RWPE2 (cell line): ENCODE data around the gene PLA2G4E.

ENCODE experiments used
- ATAC-seq: fragments of 200-7000 bp; cut with Tn5 transposase; 3 replicates; pipeline ENCODE4 v1.9.1; 2021; ENCODE audit warnings: low read depth
- DNase-seq: peaks from one replicate; pipeline ENCODE4 v3.0.0-alpha.2; 2020; ENCODE audit warnings: low spot score
- H3K27ac ChIP-seq: fragments of 450-650 bp; 2 replicates; pipeline ENCODE4 v1.5.1; 2017; ENCODE audit warnings: mild to moderate bottlenecking; ENCODE audit not compliant: poor library complexity, severe bottlenecking
- H3K27me3 ChIP-seq: fragments of 250-450 bp; sonication (Bioruptor Pico); 2 replicates; pipeline ENCODE4 v1.5.1; 2021; ENCODE audit warnings: mild to moderate bottlenecking, moderate library complexity; ENCODE audit not compliant: insufficient read depth, poor library complexity, severe bottlenecking
- H3K36me3 ChIP-seq: fragments of 250-450 bp; sonication (Bioruptor Pico); 2 replicates; pipeline ENCODE4 v1.5.1; 2020; ENCODE audit warnings: low read depth, mild to moderate bottlenecking, moderate library complexity
- H3K4me1 ChIP-seq: fragments of 250-450 bp; sonication (Bioruptor Pico); 2 replicates; pipeline ENCODE4 v1.5.1; 2021; ENCODE audit warnings: mild to moderate bottlenecking, moderate library complexity; ENCODE audit not compliant: insufficient read depth, poor library complexity, severe bottlenecking
- H3K4me3 ChIP-seq: fragments of 250-450 bp; sonication (Bioruptor Pico); 2 replicates; pipeline ENCODE4 v1.5.1; 2021; ENCODE audit warnings: mild to moderate bottlenecking, moderate library complexity; ENCODE audit not compliant: severe bottlenecking
- H3K9me3 ChIP-seq: fragments of 250-450 bp; sonication (Bioruptor Pico); 2 replicates; pipeline ENCODE4 v1.5.1; 2021; ENCODE audit warnings: mild to moderate bottlenecking, moderate library complexity; ENCODE audit not compliant: severe bottlenecking
- CTCF ChIP-seq: fragments of 450-650 bp; IDR thresholded peaks from one replicate; pipeline ENCODE4 v1.5.1; 2017; ENCODE audit warnings: mild to moderate bottlenecking, moderate library complexity; ENCODE audit not compliant: poor library complexity, severe bottlenecking

The PLA2G4E gene

GRCh38 chr15:41936649-41937567 is 83.9 kb downstream of the PLA2G4E start:
- DNase-seq (no peak), ATAC-seq (no peak)
- H3K4me1 ChIP-seq: peaks cover 57% of the 10 kb centered on the region
- no peak for TF ChIP-seq CTCF
- H3K27me3 ChIP-seq: no peaks in the 10 kb centered on the region
- H3K27ac ChIP-seq: peak overlapping the region; percentile 6
- H3K36me3 ChIP-seq: peaks cover 52% of the 10 kb centered on the region
- no peaks in the 10 kb centered on the region for H3K9me3 ChIP-seq
- no peak overlapping the region for H3K4me3 ChIP-seq

GRCh38 chr15:41936155-41936554 is 84.7 kb downstream of the PLA2G4E start:
- no peaks in the 10 kb centered on the region for H3K27me3 ChIP-seq
- no peak overlapping the region for H3K4me3 ChIP-seq
- no peak for TF ChIP-seq CTCF
- H3K4me1 ChIP-seq: peaks cover 59% of the 10 kb centered on the region
- no peaks in the 10 kb centered on the region for H3K9me3 ChIP-seq
- H3K27ac ChIP-seq: peak overlapping the region; percentile 75
- DNase-seq (no peak), ATAC-seq (no peak)
- peaks cover 51% of the 10 kb centered on the region for H3K36me3 ChIP-seq

- H3K4me3 ChIP-seq: no peak overlapping the region
- ATAC-seq (no peak), DNase-seq (no peak)
- no peaks in the 10 kb centered on the region for H3K9me3 ChIP-seq
- H3K27ac ChIP-seq: peak overlapping the region; percentile 75
- no peaks in the 10 kb centered on the region for H3K27me3 ChIP-seq
- peaks cover 60% of the 10 kb centered on the region for H3K4me1 ChIP-seq
- H3K36me3 ChIP-seq: peaks cover 47% of the 10 kb centered on the region
- no peak for TF ChIP-seq CTCF
Observed at GRCh38 chr15:41935566-41936020, 85.2 kb downstream of the PLA2G4E start.

- H3K4me3 ChIP-seq: no peak overlapping the region
- H3K4me1 ChIP-seq: peaks cover 61% of the 10 kb centered on the region
- H3K9me3 ChIP-seq: no peaks in the 10 kb centered on the region
- no peaks in the 10 kb centered on the region for H3K27me3 ChIP-seq
- DNase-seq (no peak), ATAC-seq (peak; percentile 80)
- peak overlapping the region; percentile 75 for H3K27ac ChIP-seq
- TF ChIP-seq CTCF: no peak
- peaks cover 42% of the 10 kb centered on the region for H3K36me3 ChIP-seq
Observed at GRCh38 chr15:41934843-41935242, 86.0 kb downstream of the PLA2G4E start.

GRCh38 chr15:41933771-41934170 is 87.1 kb downstream of the PLA2G4E start:
- no peak overlapping the region for H3K4me3 ChIP-seq
- peak; percentile 82 for DNase-seq
- H3K27me3 ChIP-seq: no peaks in the 10 kb centered on the region
- no peaks in the 10 kb centered on the region for H3K9me3 ChIP-seq
- peaks cover 44% of the 10 kb centered on the region for H3K36me3 ChIP-seq
- no peak for TF ChIP-seq CTCF
- ATAC-seq: peak; percentile 35
- peak overlapping the region; percentile 75 for H3K27ac ChIP-seq
- peaks cover 63% of the 10 kb centered on the region for H3K4me1 ChIP-seq
